ENCODE results near the gene NELFB. TPM values are rescaled to one million over a fixed set of nuclear protein-coding genes. Genes with fewer than 3 reads are reported as not detected.
"Not testable (repeated sequence)": the region's sequence is repeated elsewhere in the genome, so short reads cannot be mapped to it uniquely, and the experiment has no call there.

The NELFB gene
- total RNA-seq, 1 donor from 2014 or later = 45.2 TPM

- DNase-seq (ENCODE audit: low spot score) = no peak
Observed at GRCh38 chr9:137234758-137235423, 20.2 kb upstream of the NELFB start.

- no peak for DNase-seq (ENCODE audit: low spot score)
Observed at GRCh38 chr9:137235424-137236237, 19.5 kb upstream of the NELFB start.

GRCh38 chr9:137236238-137236935, 18.7 kb upstream of the NELFB start:
- DNase-seq (ENCODE audit: low spot score) = peak; percentile 92

GRCh38 chr9:137236936-137237421, 18.1 kb upstream of the NELFB start:
- no peak for DNase-seq (ENCODE audit: low spot score)

GRCh38 chr9:137237759-137238726, 17.1 kb upstream of the NELFB start:
- DNase-seq (ENCODE audit: low spot score) = no peak

GRCh38 chr9:137239541-137240200, 15.5 kb upstream of the NELFB start:
- not testable (repeated sequence) for DNase-seq (ENCODE audit: low spot score)

- no peak for DNase-seq (ENCODE audit: low spot score)
Observed at GRCh38 chr9:137240318-137240840, 14.7 kb upstream of the NELFB start.

- peak; percentile 100 for DNase-seq (ENCODE audit: low spot score)
Observed at GRCh38 chr9:137240841-137241489, 14.2 kb upstream of the NELFB start, which contains the start of gene TUBB4B. TUBB4B (plus strand) TSS chr9:137241287; CDS start chr9:137241361, 74 bp downstream.

GRCh38 chr9:137241490-137242268, 13.4 kb upstream of the NELFB start:
- no peak for DNase-seq (ENCODE audit: low spot score)

- no peak for DNase-seq (ENCODE audit: low spot score)
Observed at GRCh38 chr9:137242269-137243203, 12.6 kb upstream of the NELFB start.

GRCh38 chr9:137243266-137243625, 11.9 kb upstream of the NELFB start:
- not testable (repeated sequence) for DNase-seq (ENCODE audit: low spot score)

- DNase-seq (ENCODE audit: low spot score) = no peak
Observed at GRCh38 chr9:137243626-137244485, 11.3 kb upstream of the NELFB start.

GRCh38 chr9:137244486-137245449, 10.4 kb upstream of the NELFB start:
- DNase-seq (ENCODE audit: low spot score) = no peak

GRCh38 chr9:137245450-137246421, 9.4 kb upstream of the NELFB start:
- DNase-seq (ENCODE audit: low spot score) = no peak
